Measurements from ENCODE around the gene ZDHHC6.
"Not testable (repeated sequence)": the region's sequence is repeated elsewhere in the genome, so short reads cannot be mapped to it uniquely, and the experiment has no call there.

Gene ZDHHC6

DNA sequence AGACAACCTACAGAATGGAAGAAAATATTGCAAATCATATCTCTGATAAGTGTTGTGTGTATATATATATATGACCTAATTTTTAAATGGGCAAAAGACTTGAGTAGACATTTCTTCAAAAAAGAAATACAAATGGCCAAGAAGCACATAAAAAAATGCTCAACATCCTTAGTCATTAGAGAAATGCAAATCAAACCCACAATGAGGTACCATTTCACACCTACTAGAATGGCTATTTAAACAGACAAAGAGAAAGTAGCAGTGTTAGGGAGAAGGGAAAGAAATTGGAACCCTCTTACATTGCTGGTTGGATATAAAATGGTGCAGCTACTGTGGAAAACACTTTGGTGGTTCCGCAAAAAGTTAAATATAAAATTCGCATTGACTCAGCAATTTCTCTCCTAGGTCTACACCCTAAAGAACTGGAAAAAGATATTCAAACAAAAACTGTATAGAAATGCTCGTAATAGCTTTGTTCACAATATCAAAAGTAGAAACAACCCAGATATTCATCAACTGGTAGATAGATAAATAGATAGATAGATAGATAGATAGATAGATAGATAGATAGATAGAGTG lies 56.5 kb downstream of the ZDHHC6 start:
- peak overlapping the region in 10 of 11 experiments; percentile 57 to 96 (median 70); a peak in 19 of 22 replicates for H3K27ac ChIP-seq

DNA sequence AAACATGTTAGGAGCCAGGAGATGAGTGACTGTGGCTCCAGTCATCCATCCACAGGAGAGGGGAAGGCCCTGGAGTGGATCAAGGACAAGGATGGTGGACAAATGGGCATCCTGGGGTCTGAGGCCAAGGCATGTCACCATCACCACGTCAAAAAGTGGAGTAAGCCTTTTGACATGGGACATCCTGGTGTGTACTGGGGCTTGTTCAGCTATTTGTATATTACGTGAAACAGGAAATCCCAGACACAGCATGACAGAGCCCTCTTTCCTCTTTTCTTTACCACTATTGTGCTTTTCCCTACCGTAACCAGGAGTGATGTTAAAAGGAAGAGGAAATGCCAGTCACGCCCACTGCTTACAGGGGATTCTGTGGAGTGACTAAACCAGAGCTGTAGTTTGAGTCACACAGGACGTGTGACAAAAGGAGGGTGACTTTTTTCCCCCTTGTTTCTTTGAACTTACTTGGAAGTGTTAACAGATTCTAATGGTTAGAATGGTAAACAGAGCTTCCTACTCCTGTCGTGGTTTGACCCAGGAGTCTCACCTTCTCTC lies 57.4 kb downstream of the ZDHHC6 start:
- TF ChIP-seq Cebpa-rat (IDR thresholded peaks at IDR 0.05), result no peak
- Histone ChIP-seq H3K36me3 (peaks cover 0 to 12% (median 4%) of the 10 kb centered on the region in 11 experiments; a peak in 7 of 22 replicates), H3K9me3 (replicated peaks in 1 of 11) (no peaks in the 10 kb centered on the region), H3K27me3 (no peaks in the 10 kb centered on the region), H4K20me1 (peaks cover 0 to 14% (median 0%) of the 10 kb centered on the region in 11 experiments; a peak in 3 of 22 replicates), H3K9ac (peak overlapping the region; percentile 6 to 81 (median 50); a peak in 16 of 22 replicates), H3K27ac (peak overlapping the region; percentile 61 to 96 (median 75)), H3K4me3 (no peak overlapping the region; a peak in 1 of 20 replicates), H3K4me2 (peak overlapping the region; percentile 51 to 85 (median 77)), H3K4me1 (peaks cover 14 to 43% (median 21%) of the 10 kb centered on the region in 10 experiments)

More for the DNA sequence above, 56.5 kb downstream of the ZDHHC6 start:
- H3K4me3 ChIP-seq, result no peak overlapping the region
- no peak for TF ChIP-seq Cebpa-rat (IDR thresholded peaks at IDR 0.05)
- H3K9ac ChIP-seq, result peak overlapping the region in 4 of 11 experiments; percentile 64 to 81 (median 77); a peak in 8 of 22 replicates
- peaks cover 5 to 21% (median 12%) of the 10 kb centered on the region in 11 experiments; a peak in 18 of 22 replicates for H3K36me3 ChIP-seq
- no peaks in the 10 kb centered on the region for H3K27me3 ChIP-seq
- peaks cover 0 to 6% (median 0%) of the 10 kb centered on the region in 11 experiments; a peak in 2 of 22 replicates for H4K20me1 ChIP-seq
- peaks cover 14 to 43% (median 21%) of the 10 kb centered on the region in 10 experiments for H3K4me1 ChIP-seq
- H3K4me2 ChIP-seq, result peak overlapping the region; percentile 51 to 85 (median 77); a peak in 19 of 22 replicates
- H3K9me3 ChIP-seq (replicated peaks in 1 of 11), result no peaks in the 10 kb centered on the region

DNA sequence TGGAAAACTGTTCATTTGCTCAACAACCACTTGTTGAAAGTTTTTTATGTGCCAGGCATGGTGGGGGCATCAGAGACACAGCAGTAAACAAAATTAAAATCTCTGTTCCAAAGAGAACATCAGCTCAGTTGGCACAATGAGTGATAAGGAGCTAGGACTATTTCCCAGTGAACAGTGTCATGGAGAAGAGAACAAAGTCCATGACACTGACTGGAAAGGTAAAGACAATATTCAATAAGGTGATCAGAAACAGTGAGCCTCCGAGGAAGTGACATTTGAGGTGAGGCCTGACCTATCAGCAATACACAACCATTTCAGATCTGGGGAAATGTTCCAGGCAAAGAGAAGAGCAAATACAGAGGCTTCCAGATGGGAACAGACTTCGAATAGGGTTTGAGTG lies 58.2 kb downstream of the ZDHHC6 start:
- Histone ChIP-seq H3K36me3 (peaks cover 0 to 6% (median 0%) of the 10 kb centered on the region in 11 experiments; a peak in 3 of 22 replicates), H3K27ac (peak overlapping the region in 9 of 11 experiments; percentile 62 to 96 (median 75); a peak in 14 of 22 replicates), H4K20me1 (peaks cover 0 to 14% (median 0%) of the 10 kb centered on the region in 11 experiments; a peak in 3 of 22 replicates), H3K9me3 (replicated peaks in 1 of 11) (no peaks in the 10 kb centered on the region), H3K4me3 (no peak overlapping the region), H3K4me2 (peak overlapping the region in 8 of 11 experiments; percentile 59 to 85 (median 78); a peak in 14 of 22 replicates), H3K9ac (peak overlapping the region in 2 of 11 experiments; percentile 61 to 80; a peak in 2 of 22 replicates), H3K27me3 (no peaks in the 10 kb centered on the region), H3K4me1 (peaks cover 14 to 43% (median 21%) of the 10 kb centered on the region in 10 experiments)
- TF ChIP-seq Cebpa-rat (IDR thresholded peaks at IDR 0.05), result no peak

DNA sequence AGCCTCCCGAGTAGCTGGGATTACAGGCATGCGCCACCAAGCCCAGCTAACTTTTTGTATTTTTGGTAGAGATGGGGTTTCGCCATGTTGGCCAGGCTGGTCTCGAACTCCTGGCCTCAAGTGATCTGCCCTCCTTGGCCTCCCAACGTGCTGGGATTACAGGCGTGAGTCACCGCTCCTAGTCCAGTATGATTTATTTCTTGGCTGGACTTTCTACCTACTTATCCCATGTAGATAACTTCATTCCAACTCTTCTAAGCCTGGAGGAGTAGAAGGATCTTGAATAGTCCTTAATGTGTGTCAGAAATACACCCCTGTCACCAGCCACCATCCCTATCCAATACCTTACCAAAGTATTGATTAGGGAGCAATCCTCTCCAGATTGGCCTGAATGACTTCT lies 58.7 kb downstream of the ZDHHC6 start:
- Histone ChIP-seq H3K4me2 (peak overlapping the region in 2 of 11 experiments; percentile 77 to 82; a peak in 3 of 22 replicates), H3K36me3 (peaks cover 0 to 11% (median 3%) of the 10 kb centered on the region in 11 experiments; a peak in 9 of 22 replicates), H3K4me1 (peaks cover 14 to 43% (median 21%) of the 10 kb centered on the region in 10 experiments), H3K27ac (peak overlapping the region in 5 of 11 experiments; percentile 62 to 96 (median 87); a peak in 5 of 22 replicates), H4K20me1 (peaks cover 0 to 14% (median 0%) of the 10 kb centered on the region in 11 experiments; a peak in 4 of 22 replicates)
- H3K27me3 ChIP-seq; H3K9me3 ChIP-seq (replicated peaks in 1 of 11); H3K9ac ChIP-seq; H3K4me3 ChIP-seq: not testable (repeated sequence)

DNA sequence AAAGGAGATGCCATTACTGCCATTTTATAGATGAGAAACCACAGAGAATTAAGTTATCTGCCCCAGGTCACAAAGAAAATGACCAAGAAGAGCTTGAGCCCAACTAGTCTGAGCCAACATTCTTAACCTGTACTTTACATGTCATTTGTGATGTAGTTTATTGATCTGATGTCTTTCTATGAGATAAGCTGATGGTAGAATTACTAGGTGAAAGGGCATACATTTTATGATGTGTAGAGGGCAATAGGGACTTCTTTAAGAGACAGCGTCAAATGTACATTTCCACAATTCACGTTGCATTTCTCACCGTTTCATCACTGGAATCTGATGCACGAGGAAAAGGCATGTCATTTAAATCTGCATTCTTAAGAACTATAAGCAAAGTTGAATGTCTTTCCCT lies 61.5 kb downstream of the ZDHHC6 start:
- H3K27ac ChIP-seq, result no peak overlapping the region
- no peak overlapping the region for H3K4me3 ChIP-seq
- no peak for TF ChIP-seq Cebpa-rat (IDR thresholded peaks at IDR 0.05)
- peaks cover 0 to 21% (median 0%) of the 10 kb centered on the region in 11 experiments; a peak in 5 of 22 replicates for H4K20me1 ChIP-seq
- H3K27me3 ChIP-seq, result no peaks in the 10 kb centered on the region
- no peak overlapping the region for H3K9ac ChIP-seq
- H3K4me2 ChIP-seq, result no peak overlapping the region
- H3K9me3 ChIP-seq (replicated peaks in 1 of 11), result no peaks in the 10 kb centered on the region
- H3K4me1 ChIP-seq, result peaks cover 13 to 31% (median 19%) of the 10 kb centered on the region in 10 experiments
- peaks cover 0 to 35% (median 23%) of the 10 kb centered on the region in 11 experiments; a peak in 20 of 22 replicates for H3K36me3 ChIP-seq

DNA sequence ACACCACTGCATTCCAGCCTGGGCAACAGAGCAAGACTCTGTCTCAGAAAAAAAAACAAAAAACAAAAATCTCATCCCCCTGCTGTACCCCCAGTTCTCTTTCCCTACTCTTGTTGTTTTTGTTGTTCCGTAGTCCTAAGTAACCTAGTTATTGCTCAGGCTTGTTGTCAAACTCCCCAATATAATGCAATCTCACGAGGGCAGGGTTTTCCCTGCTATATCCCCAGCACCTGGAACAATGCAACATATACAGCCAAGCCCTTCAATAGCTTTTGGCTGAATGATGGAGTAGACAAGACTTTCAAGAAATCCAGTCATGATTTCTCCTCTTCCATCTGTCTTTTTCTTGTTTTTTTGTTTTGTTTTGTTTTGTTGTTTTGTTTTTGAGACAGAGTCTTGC lies 62.6 kb downstream of the ZDHHC6 start:
- Histone ChIP-seq H3K9ac (no peak overlapping the region), H4K20me1 (peaks cover 0 to 21% (median 0%) of the 10 kb centered on the region in 11 experiments; a peak in 5 of 22 replicates), H3K4me3 (no peak overlapping the region), H3K27me3 (no peaks in the 10 kb centered on the region), H3K9me3 (replicated peaks in 1 of 11) (no peaks in the 10 kb centered on the region), H3K36me3 (peaks cover 0 to 42% (median 28%) of the 10 kb centered on the region in 11 experiments; a peak in 21 of 22 replicates), H3K27ac (no peak overlapping the region), H3K4me1 (peaks cover 2 to 28% (median 8%) of the 10 kb centered on the region in 10 experiments), H3K4me2 (no peak overlapping the region)
- TF ChIP-seq Cebpa-rat (IDR thresholded peaks at IDR 0.05), result no peak

DNA sequence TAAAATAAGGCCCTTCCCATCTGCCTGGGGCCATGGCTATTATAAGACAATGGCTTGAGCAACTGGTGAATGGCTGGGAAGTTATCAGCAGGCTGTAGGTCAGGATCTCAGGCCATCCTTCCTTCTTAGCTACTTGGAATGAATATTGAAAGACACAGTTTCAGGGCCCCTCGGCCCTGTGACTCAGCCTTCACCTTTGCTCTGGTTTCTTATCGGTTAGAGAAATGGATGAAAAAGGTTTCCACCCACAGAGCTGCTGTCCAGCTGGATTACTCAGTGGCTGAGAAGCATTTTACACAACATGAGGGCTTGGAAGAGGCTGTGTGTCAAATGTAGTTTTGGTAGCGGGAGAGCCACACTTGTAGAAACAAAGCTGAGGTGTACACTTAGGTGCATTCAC lies 63.4 kb downstream of the ZDHHC6 start:
- Histone ChIP-seq H3K4me1 (peaks cover 0 to 25% (median 2%) of the 10 kb centered on the region in 10 experiments; a peak in 11 of 20 replicates), H3K9me3 (replicated peaks in 1 of 11) (no peaks in the 10 kb centered on the region), H3K4me2 (no peak overlapping the region), H4K20me1 (peaks cover 0 to 21% (median 0%) of the 10 kb centered on the region in 11 experiments; a peak in 5 of 22 replicates), H3K27ac (no peak overlapping the region), H3K9ac (no peak overlapping the region), H3K36me3 (peaks cover 0 to 49% (median 29%) of the 10 kb centered on the region in 11 experiments; a peak in 21 of 22 replicates), H3K4me3 (no peak overlapping the region), H3K27me3 (no peaks in the 10 kb centered on the region)
- TF ChIP-seq Cebpa-rat (IDR thresholded peaks at IDR 0.05), result no peak

DNA sequence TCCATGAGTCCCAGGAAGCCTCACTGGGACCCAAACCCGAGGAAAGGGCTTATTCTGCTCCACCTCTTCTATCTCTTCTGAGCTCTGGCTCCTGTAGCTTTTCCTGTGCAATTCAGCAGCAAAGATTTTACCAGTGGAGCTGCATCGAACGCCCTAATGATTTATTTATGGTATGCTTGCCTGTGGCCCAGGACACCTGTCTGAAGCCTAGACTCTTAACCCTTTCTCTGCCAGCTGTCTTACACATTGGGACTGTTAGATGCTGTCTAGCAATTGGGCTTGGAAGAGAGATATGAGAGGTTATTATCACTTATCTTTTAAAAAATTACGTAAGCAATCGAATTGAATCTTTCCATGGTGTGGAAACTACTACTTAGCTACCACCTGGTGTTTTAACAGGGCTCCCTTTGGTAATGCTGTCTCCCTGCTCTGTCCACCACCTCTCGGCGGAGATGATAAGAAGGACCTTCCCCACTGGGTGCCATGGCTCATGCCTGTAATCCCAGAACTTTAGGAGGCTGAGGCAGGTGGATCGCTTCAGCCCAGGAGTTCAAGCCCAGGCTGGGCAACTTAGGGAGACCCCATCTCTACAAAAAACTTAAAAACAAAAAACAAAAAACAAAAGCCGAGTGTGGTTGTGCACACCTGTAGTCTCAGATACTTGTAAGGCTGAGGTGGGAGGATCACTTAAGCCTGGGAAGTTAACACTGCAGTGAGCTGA lies 64.0 kb downstream of the ZDHHC6 start:
- Histone ChIP-seq H3K4me2 (no peak overlapping the region), H3K36me3 (peaks cover 0 to 49% (median 29%) of the 10 kb centered on the region in 11 experiments; a peak in 21 of 22 replicates), H3K4me3 (no peak overlapping the region), H3K27ac (no peak overlapping the region), H4K20me1 (peaks cover 0 to 21% (median 0%) of the 10 kb centered on the region in 11 experiments; a peak in 5 of 22 replicates), H3K27me3 (no peaks in the 10 kb centered on the region), H3K9ac (no peak overlapping the region), H3K4me1 (peaks cover 0 to 25% (median 5%) of the 10 kb centered on the region in 10 experiments; a peak in 13 of 20 replicates), H3K9me3 (replicated peaks in 1 of 11) (no peaks in the 10 kb centered on the region)
- no peak for TF ChIP-seq Cebpa-rat (IDR thresholded peaks at IDR 0.05)
